Measurements from ENCODE around the gene DENND1B.
"Not testable (repeated sequence)": the region's sequence is repeated elsewhere in the genome, so short reads cannot be mapped to it uniquely, and the experiment has no call there.

Gene DENND1B

GRCh38 chr1:197740992-197741391 lies 34.3 kb downstream of the DENND1B start:
- DNase-seq: no peak

DNA sequence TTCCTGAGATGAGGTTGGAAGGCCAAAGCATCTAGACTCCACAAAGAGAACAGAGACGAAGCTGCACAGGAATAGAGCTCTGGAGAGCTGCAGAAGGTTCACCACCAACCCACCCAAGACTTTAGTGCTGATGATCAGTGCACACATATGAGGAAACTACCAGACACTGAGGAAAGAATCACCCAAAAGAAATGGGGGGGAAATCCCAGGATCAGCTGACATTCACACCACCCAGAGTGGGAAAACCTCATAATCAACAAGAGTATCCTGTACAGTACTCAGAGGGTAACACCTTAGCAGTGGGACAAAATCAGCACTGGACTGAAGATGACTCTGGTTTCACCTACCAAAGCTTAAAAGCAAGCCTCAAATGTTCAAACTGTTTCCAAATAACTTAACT lies 36.4 kb downstream of the DENND1B start:
- no peak for DNase-seq

GRCh38 chr1:197737916-197738315 lies 37.4 kb downstream of the DENND1B start:
- peak; percentile 70 for DNase-seq

DNA sequence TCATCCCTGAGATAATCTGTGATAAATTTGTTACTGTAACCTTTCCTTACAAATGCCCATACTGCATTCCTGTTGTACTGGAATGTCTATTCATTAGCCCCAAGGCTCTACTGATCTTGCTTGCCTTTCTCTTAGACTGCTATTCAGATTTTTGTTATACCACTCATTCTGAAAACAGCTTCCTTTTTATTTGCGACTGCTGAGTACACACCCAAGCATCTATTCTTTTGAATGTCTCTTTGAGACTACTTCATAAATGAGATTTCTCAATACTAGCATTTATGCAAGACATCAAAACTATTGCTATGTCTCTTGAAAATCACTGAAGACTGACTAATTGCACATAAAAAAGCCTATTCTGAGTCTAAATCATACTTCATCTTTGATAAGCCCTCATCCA lies 38.6 kb downstream of the DENND1B start:
- no peak for DNase-seq

- no peak for DNase-seq
Measured at GRCh38 chr1:197735461-197735860, 39.8 kb downstream of the DENND1B start.

DNA sequence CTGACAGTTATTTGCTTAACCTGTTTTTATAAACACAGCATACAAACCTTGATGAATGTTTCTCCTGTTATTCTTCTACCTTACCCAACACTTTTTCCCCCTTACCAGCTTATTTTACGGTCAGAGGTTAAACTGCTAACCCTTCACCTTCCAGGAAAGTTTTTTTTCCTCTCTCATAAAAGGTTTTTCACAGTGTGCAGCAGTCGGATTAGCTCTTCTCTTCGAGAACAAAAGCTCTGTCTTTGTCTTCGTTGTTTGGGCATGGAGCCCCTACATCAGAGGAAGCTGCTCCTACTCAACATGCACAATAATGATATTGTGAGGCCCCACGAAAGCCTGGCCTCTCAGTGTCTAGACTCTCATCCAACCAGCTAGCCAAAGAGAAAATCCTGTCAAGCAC lies 42.0 kb downstream of the DENND1B start:
- peak; percentile 25 for DNase-seq

GRCh38 chr1:197732187-197732586 lies 43.1 kb downstream of the DENND1B start:
- no peak for DNase-seq

- DNase-seq: no peak
Measured at GRCh38 chr1:197731449-197731848, 43.8 kb downstream of the DENND1B start.

GRCh38 chr1:197725976-197726375 lies 49.3 kb downstream of the DENND1B start:
- no peak for DNase-seq

GRCh38 chr1:197725044-197725443 lies 50.2 kb downstream of the DENND1B start:
- DNase-seq: no peak

DNA sequence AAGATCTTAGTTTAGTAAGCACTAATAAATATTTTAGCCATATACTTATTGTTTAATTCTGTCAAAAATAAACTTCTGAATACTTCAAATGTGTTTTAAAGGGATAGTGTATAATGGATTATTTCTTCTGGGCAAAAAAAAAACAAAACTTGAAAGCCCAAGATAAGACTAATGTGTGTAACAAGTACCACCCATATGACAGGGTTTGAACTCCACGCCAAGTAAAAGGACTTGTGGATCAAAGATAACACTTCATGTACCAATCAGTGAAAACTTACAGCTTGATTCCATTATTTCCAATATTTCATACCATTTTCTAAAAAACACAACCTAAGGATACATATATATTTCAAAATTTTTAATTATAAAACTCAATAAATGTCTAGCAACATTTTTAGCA lies 59.5 kb downstream of the DENND1B start:
- DNase-seq: no peak

GRCh38 chr1:197706601-197707000 lies 68.7 kb downstream of the DENND1B start:
- DNase-seq: no peak

GRCh38 chr1:197705941-197706340 lies 69.3 kb downstream of the DENND1B start:
- DNase-seq: no peak

GRCh38 chr1:197700688-197701087 lies 74.6 kb downstream of the DENND1B start:
- not testable (repeated sequence) for DNase-seq

DNA sequence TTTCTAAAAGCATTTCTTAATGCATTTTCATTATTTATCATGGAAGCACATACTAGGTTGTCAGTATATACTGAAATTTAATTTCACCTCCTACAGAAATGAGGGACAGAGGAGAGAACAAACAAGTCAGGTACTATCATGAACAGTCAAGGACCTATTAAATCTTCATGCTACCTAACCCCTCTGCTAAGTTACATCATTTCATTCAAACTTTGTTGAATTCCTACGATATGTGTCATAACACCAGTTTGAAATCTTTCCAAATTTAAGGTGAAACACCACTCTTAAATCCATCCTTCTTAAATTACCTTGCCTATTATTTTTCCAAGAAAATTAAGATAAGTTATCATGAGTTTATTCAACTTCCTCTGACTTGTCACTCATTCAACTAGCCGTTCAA lies 78.9 kb downstream of the DENND1B start:
- no peak for DNase-seq

DNA sequence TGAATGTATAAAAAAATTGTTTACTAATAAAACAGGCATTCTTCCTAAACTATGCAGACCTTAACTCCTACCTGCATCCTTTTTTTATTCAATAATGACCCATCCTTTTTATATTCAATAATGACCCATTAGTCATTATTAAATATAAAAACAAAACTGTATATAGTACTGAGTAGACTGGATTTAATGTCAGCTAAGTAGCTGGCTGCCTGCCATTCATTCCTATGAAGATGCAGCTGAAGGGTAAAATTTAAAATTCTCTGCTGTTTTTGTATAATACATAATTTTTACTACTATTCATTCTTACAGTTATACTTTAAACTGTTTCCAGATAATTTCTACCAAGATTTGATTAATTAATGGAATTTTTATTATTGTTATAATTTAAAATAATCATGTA lies 79.3 kb downstream of the DENND1B start:
- no peak for DNase-seq

DNA sequence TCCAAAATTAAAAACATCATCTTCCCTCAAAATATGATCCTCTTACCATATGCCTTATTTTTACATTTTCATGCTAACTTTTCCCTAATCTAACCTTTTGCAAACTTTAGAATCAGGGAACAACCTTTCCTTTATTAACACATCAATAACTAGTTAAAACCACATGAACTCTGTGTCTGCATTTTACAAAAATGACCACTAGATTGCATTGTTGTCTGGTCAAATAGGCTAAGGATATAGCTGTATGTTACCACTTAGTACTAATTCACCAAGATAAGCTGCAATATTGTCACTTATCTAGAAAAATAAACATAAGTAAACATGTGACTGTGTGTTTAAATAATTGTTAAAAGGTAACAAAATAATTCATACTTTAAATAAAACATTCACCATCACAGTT lies 82.3 kb downstream of the DENND1B start:
- peak; percentile 11 for DNase-seq

- no peak for DNase-seq
Measured at GRCh38 chr1:197691816-197692215, 83.5 kb downstream of the DENND1B start.

DNA sequence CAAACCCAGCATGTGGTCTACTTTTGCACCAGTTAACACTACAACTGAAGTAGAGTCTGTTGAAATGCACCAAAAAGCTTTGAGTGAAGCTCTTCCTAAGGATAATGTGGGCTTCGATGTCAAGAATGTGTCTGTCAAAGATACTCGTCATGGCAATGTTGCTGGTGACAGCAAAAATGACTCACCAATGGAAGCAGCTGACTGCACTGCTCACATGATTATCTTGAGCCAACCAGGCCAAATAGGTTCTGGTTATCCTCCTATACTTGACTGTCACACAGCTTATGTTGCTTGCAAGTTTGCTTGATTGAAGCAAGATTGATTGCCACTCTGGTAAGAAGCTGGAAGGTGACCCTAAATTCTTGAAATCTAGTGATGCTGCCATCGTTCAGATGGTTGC lies 85.2 kb downstream of the DENND1B start:
- DNase-seq: no peak

- no peak for DNase-seq
Measured at GRCh38 chr1:197688233-197688632, 87.0 kb downstream of the DENND1B start.

DNA sequence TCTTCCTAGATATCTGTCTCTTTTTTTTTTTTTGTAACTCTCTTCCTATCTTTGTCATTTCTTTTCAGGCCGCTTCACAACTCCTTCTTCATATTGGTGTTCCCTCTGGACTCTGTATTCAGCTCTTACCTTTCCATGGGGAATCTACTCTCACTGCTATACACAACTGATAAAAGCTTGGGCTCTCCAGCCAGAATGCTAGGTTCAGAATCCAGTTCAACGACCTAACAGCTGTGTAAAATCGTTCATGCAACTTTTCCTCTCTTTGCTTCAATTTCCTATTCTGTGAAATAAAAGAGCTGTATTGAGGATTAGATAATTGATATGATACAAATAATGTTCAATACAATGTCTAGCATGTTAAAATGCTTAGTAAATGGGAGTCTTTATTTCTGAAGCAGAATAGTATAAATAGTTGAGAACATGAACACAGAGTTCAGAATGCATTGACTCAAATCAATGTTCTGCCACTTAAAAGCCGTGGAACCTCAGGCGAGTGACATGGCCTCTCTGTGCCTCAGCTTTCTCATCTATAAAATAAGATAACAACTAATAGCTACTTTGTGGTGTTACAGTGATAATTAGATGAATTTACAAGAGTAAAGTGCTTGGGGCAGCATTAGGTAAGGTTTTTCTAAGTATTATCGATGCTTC lies 88.5 kb downstream of the DENND1B start:
- no peak for DNase-seq

DNA sequence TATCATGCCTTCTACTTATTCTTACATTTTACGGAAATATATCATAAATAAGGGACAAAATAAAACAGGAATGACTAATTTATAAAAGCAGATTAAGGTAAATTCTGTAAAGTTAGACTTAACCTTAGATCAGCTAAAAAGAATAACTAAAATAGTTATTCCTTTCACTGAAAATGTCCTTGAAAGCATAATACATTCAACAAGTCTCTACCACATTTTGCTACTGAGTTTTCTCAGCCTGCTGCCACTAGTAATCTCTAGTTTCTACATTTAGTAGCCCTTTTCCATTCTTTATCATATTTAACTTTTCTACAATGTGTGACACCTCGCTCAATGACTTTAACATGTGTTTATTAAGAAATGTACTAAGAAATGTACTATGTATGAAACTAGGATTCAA lies 89.0 kb downstream of the DENND1B start:
- no peak for DNase-seq

DNA sequence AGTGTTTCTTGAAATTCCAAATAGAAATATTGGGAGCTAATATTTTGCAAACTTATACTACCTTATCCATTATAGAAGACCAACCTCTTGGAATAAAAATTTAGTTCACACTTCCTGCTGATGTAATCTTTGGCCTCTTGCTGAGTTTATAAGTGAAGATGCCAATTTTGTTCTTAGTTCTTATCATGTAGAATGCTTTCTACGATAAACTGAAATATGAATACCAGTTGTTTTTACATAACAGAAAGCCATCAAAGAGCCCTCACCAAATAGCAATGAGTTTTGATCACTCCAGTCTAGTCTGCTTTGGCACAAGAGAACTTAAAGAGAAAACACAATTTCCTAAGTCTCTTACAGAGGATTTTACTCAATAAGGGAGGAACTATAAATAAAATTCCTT lies 89.5 kb downstream of the DENND1B start:
- no peak for DNase-seq

GRCh38 chr1:197683895-197684553 lies 91.3 kb downstream of the DENND1B start:
- DNase-seq: peak; percentile 64

- no peak for DNase-seq
Measured at GRCh38 chr1:197683280-197683679, 92.0 kb downstream of the DENND1B start.
